Loucy (cell line): ENCODE data around the gene GGA1.

Source experiments
- EZH2phosphoT487 ChIP-seq: fragments of 200-600 bp; IDR thresholded peaks from 2 replicates; pipeline ENCODE4 v1.6.1; 2018; ENCODE audit warnings: antibody characterized with exemption, mild to moderate bottlenecking, moderate library complexity, borderline replicate concordance
- TF ChIP-seq, protein P1 (sequence below): fragments of 200-600 bp; sonication (generic); conservative IDR thresholded peaks from 2 replicates; pipeline ENCODE4 v1.5.1; 2014; ENCODE audit warnings: mild to moderate bottlenecking, antibody characterized with exemption, low read length

DNA sequence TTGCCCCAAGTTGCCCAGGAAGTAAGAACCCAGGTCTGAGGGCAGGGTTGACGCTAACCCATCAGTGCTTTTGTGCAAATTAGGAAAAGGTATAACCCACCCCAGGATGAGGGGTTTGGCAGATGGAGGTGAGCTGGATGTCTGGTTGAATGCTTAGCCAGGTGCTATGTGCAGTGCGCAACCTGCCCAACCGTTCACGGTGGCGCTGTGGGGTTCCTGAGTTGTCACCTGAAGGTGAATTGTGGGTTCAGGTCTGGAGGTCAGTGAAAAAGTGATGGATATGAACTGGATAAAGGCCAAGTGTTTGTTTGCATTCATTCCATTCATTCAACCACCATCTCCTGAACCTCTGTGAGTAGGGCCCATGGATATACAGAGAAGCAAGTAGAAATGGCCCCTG lies 14.4 kb upstream of the GGA1 start:
- TF ChIP-seq EZH2phosphoT487: no peak
- TF ChIP-seq, protein P1, sequence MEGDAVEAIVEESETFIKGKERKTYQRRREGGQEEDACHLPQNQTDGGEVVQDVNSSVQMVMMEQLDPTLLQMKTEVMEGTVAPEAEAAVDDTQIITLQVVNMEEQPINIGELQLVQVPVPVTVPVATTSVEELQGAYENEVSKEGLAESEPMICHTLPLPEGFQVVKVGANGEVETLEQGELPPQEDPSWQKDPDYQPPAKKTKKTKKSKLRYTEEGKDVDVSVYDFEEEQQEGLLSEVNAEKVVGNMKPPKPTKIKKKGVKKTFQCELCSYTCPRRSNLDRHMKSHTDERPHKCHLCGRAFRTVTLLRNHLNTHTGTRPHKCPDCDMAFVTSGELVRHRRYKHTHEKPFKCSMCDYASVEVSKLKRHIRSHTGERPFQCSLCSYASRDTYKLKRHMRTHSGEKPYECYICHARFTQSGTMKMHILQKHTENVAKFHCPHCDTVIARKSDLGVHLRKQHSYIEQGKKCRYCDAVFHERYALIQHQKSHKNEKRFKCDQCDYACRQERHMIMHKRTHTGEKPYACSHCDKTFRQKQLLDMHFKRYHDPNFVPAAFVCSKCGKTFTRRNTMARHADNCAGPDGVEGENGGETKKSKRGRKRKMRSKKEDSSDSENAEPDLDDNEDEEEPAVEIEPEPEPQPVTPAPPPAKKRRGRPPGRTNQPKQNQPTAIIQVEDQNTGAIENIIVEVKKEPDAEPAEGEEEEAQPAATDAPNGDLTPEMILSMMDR: no peak
